Type B pancreatic cell (in vitro differentiated cells): ENCODE results near the gene HEPN1. TPM values are rescaled to one million over a fixed set of nuclear protein-coding genes. Genes with fewer than 3 reads are reported as not detected.
A peak's percentile ranks its signal among the peaks of the same experiment; 100 is the strongest.

ENCODE experiments used
- DNase-seq: peaks from one replicate; pipeline ENCODE4 v3.0.0; 2021; ENCODE audit warnings: mixed read lengths; ENCODE audit not compliant: unreplicated experiment; ENCODE audit errors: extremely low spot score
- H3K27ac Mint-ChIP-seq: 2 replicates; pipeline ENCODE4 v1.8.0; 2021; ENCODE audit warnings: mild to moderate bottlenecking, mixed read lengths
- H3K27me3 Mint-ChIP-seq: 2 replicates; pipeline ENCODE4 v1.8.0; 2021; ENCODE audit warnings: mixed read lengths
- H3K36me3 Mint-ChIP-seq: 2 replicates; pipeline ENCODE4 v1.8.0; 2021; ENCODE audit warnings: mixed read lengths
- H3K4me1 Mint-ChIP-seq: one replicate; pipeline ENCODE4 v1.8.0; 2021; ENCODE audit warnings: mixed read lengths; ENCODE audit not compliant: unreplicated experiment
- H3K4me3 Mint-ChIP-seq: 2 replicates; pipeline ENCODE4 v1.8.0; 2021; ENCODE audit warnings: mild to moderate bottlenecking, mixed read lengths
- H3K9me3 Mint-ChIP-seq: 2 replicates; pipeline ENCODE4 v1.8.0; 2021; ENCODE audit warnings: mixed read lengths
- total RNA-seq: library from RNA; stranded (reverse); gene quantifications from 2 replicates; pipeline ENCODE4 v1.2.1, GENCODE V29; 2021; ENCODE audit warnings: low replicate concordance
- TF ChIP-seq, protein P1 (sequence below): fragments of 200-600 bp; sonication (generic); conservative IDR thresholded peaks from 2 replicates; pipeline ENCODE4 v1.5.0; 2021; ENCODE audit warnings: antibody characterized with exemption, mild to moderate bottlenecking

The HEPN1 gene
- total RNA-seq, 1 donor from 2014 or later: not detected

- H3K4me1 Mint-ChIP-seq: peaks cover 23% of the 10 kb centered on the region
- no peak overlapping the region for H3K4me3 Mint-ChIP-seq
- TF ChIP-seq, protein P1, sequence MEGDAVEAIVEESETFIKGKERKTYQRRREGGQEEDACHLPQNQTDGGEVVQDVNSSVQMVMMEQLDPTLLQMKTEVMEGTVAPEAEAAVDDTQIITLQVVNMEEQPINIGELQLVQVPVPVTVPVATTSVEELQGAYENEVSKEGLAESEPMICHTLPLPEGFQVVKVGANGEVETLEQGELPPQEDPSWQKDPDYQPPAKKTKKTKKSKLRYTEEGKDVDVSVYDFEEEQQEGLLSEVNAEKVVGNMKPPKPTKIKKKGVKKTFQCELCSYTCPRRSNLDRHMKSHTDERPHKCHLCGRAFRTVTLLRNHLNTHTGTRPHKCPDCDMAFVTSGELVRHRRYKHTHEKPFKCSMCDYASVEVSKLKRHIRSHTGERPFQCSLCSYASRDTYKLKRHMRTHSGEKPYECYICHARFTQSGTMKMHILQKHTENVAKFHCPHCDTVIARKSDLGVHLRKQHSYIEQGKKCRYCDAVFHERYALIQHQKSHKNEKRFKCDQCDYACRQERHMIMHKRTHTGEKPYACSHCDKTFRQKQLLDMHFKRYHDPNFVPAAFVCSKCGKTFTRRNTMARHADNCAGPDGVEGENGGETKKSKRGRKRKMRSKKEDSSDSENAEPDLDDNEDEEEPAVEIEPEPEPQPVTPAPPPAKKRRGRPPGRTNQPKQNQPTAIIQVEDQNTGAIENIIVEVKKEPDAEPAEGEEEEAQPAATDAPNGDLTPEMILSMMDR: no peak
- H3K36me3 Mint-ChIP-seq: no peaks in the 10 kb centered on the region
- no peak overlapping the region for H3K27ac Mint-ChIP-seq
- no peak for DNase-seq
- peaks cover 6% of the 10 kb centered on the region for H3K27me3 Mint-ChIP-seq
- H3K9me3 Mint-ChIP-seq: no peaks in the 10 kb centered on the region
These were observed 22.7 kb downstream of the HEPN1 start for GRCh38 chr11:124941703-124942102.

- no peaks in the 10 kb centered on the region for H3K27me3 Mint-ChIP-seq
- H3K9me3 Mint-ChIP-seq: no peaks in the 10 kb centered on the region
- H3K4me1 Mint-ChIP-seq: peaks cover 23% of the 10 kb centered on the region
- TF ChIP-seq, protein P1: no peak
- peak overlapping the region; percentile 44 for H3K27ac Mint-ChIP-seq
- no peaks in the 10 kb centered on the region for H3K36me3 Mint-ChIP-seq
- H3K4me3 Mint-ChIP-seq: no peak overlapping the region
- DNase-seq: no peak
These were observed 23.6 kb downstream of the HEPN1 start for GRCh38 chr11:124942466-124943253.

GRCh38 chr11:124943254-124943616, 24.2 kb downstream of the HEPN1 start:
- peak overlapping the region; percentile 44 for H3K27ac Mint-ChIP-seq
- peaks cover 1% of the 10 kb centered on the region for H3K9me3 Mint-ChIP-seq
- H3K36me3 Mint-ChIP-seq: no peaks in the 10 kb centered on the region
- no peak overlapping the region for H3K4me3 Mint-ChIP-seq
- TF ChIP-seq, protein P1: no peak
- DNase-seq: no peak
- H3K4me1 Mint-ChIP-seq: peaks cover 23% of the 10 kb centered on the region
- no peaks in the 10 kb centered on the region for H3K27me3 Mint-ChIP-seq

DNA sequence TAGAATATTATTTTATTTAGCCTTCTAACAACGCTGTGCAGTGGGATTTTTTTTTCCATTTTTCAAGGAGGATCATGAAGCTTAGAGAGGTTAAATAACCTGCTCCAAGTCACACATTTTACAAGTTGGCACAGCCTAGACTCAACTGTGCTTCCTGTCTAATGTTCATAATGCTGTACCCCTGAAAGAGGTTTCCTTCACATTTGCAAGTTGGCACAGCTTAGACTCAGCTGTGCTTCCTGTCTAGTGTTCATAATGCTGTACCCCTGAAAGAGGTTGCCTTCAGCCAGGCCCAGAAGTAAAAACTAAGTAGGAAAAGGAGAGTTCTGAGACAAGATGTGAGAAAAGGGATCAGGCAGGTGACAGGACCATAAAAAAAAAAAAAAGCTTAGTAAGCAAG, 24.7 kb downstream of the HEPN1 start:
- TF ChIP-seq, protein P1: no peak
- no peak for DNase-seq
- Mint-ChIP-seq H3K27me3 (no peaks in the 10 kb centered on the region), H3K4me3 (no peak overlapping the region), H3K9me3 (peaks cover 6% of the 10 kb centered on the region), H3K27ac (no peak overlapping the region), H3K4me1 (peaks cover 23% of the 10 kb centered on the region), H3K36me3 (no peaks in the 10 kb centered on the region)

DNA sequence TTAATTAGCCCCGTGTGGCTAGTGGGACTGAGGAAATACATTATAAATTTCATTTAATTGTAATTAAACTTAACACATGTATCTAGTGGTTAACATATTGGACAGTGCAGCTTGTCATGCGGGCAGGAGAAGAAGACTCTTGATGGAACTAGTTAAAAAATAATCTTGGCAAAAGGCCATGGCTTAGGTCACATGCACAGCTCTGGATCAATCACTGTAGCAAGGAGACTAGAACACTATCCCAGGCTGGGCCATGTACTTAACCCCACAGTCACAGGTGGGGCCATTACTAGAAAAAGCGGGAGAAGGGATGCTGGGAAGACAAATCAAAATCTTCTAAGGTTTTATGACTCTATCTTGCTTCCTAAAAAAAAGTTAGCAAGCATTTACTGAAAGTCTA, 25.5 kb downstream of the HEPN1 start:
- peaks cover 23% of the 10 kb centered on the region for H3K4me1 Mint-ChIP-seq
- H3K27me3 Mint-ChIP-seq: no peaks in the 10 kb centered on the region
- DNase-seq: no peak
- TF ChIP-seq, protein P1: no peak
- peaks cover 7% of the 10 kb centered on the region for H3K9me3 Mint-ChIP-seq
- no peak overlapping the region for H3K27ac Mint-ChIP-seq
- no peaks in the 10 kb centered on the region for H3K36me3 Mint-ChIP-seq
- H3K4me3 Mint-ChIP-seq: no peak overlapping the region
